ENCODE results near the gene VAC14. TPM values are rescaled to one million over a fixed set of nuclear protein-coding genes. Genes with fewer than 3 reads are reported as not detected.
A peak's percentile ranks its signal among the peaks of the same experiment; 100 is the strongest.

Gene VAC14
- total RNA-seq, 1 experiment from 2014 or later: 21.3 TPM

DNA sequence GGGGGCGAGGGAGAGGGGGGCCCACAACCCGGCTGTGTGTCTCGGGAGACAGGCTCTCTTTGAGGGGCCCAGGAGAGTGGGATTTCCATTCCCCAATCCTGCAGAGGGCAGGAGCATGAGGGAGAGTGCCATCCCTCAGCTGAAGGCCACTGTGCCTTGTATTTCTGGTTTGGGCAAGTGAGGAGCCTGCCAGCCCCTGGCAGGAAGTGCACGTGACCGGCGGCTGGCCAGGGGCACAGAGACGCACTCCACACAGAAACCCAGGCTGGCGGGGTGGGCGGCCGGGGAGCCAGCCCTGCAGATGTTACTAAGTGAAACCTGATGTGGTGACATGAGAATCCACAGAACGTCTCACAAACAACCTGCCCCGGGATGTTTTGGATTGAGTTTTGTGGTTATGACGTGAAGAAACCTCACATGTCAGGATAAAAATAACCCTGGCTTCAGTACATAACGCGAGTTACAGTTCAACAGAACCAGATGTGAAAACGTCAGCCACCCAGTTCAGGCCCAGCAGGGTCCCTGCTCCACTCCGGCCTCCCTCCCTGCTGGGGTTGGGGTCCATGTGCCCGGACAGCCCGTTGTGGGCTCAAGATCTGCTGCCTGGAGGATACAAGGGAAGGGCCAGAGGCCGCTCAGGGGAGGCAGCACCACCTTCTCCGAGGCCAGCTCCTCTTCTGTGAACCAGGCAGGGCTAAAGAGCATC is 63.4 kb downstream of the VAC14 start:
- H3K9me3 ChIP-seq (replicated peaks): no peaks in the 10 kb centered on the region
- peak; percentile 24 to 55 for DNase-seq
- H3K4me3 ChIP-seq: no peak overlapping the region
- H3K36me3 ChIP-seq: no peaks in the 10 kb centered on the region
- H3K4me1 ChIP-seq: peaks cover 40% of the 10 kb centered on the region
- peak overlapping the region; percentile 23 for H3K27ac ChIP-seq
- no peaks in the 10 kb centered on the region for H3K27me3 ChIP-seq

- peaks cover 40% of the 10 kb centered on the region for H3K4me1 ChIP-seq
- DNase-seq: no peak
- H3K9me3 ChIP-seq (replicated peaks): no peaks in the 10 kb centered on the region
- H3K27me3 ChIP-seq: no peaks in the 10 kb centered on the region
- H3K27ac ChIP-seq: no peak overlapping the region
- no peaks in the 10 kb centered on the region for H3K36me3 ChIP-seq
- no peak overlapping the region for H3K4me3 ChIP-seq
These were observed 64.2 kb downstream of the VAC14 start for GRCh38 chr16:70736465-70737376.

GRCh38 chr16:70735141-70735979 is 65.6 kb downstream of the VAC14 start:
- Histone ChIP-seq H3K27ac (peak overlapping the region; percentile 49), H3K4me1 (peaks cover 37% of the 10 kb centered on the region), H3K4me3 (no peak overlapping the region), H3K9me3 (replicated peaks) (no peaks in the 10 kb centered on the region), H3K27me3 (no peaks in the 10 kb centered on the region), H3K36me3 (no peaks in the 10 kb centered on the region)
- DNase-seq: peak; percentile 88 to 91

- Histone ChIP-seq H3K4me3 (no peak overlapping the region), H3K27me3 (no peaks in the 10 kb centered on the region), H3K27ac (peak overlapping the region; percentile 49), H3K36me3 (no peaks in the 10 kb centered on the region), H3K9me3 (replicated peaks) (no peaks in the 10 kb centered on the region), H3K4me1 (peaks cover 37% of the 10 kb centered on the region)
- DNase-seq: no peak
These were observed 66.3 kb downstream of the VAC14 start for GRCh38 chr16:70734522-70735095.

- Histone ChIP-seq H3K27ac (no peak overlapping the region), H3K27me3 (no peaks in the 10 kb centered on the region), H3K4me1 (peaks cover 22% of the 10 kb centered on the region), H3K36me3 (no peaks in the 10 kb centered on the region), H3K4me3 (no peak overlapping the region), H3K9me3 (replicated peaks) (no peaks in the 10 kb centered on the region)
- no peak for DNase-seq
These were observed 70.0 kb downstream of the VAC14 start for GRCh38 chr16:70730944-70731343.

- Histone ChIP-seq H3K4me1 (peaks cover 23% of the 10 kb centered on the region), H3K9me3 (replicated peaks) (no peaks in the 10 kb centered on the region), H3K27ac (no peak overlapping the region), H3K36me3 (no peaks in the 10 kb centered on the region), H3K27me3 (no peaks in the 10 kb centered on the region), H3K4me3 (no peak overlapping the region)
- no peak for DNase-seq
These were observed 70.9 kb downstream of the VAC14 start for GRCh38 chr16:70730031-70730430.

DNA sequence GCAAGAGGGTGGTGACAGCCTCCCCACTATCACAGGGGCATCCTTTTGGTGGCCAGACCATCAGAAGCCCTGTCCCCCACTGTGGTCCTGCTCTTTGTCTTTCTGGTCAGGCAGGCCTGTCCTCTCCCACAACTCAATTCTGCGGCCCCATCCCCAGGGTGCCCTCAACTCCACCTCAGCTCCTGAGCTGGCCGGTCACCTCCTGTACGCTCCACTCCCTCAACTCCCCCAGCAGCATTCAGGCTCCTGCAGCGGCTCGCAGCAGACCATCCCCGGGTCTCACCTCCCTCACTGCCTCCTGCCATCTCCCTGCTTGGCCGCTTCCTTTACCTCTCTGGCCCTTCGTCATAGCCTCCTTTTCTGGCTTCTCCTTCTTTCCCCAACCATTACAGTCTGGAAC is 71.7 kb downstream of the VAC14 start:
- peaks cover 21% of the 10 kb centered on the region for H3K4me1 ChIP-seq
- no peaks in the 10 kb centered on the region for H3K9me3 ChIP-seq (replicated peaks)

GRCh38 chr16:70728150-70728549 is 72.8 kb downstream of the VAC14 start:
- Histone ChIP-seq H3K4me3 (no peak overlapping the region), H3K27ac (no peak overlapping the region), H3K36me3 (no peaks in the 10 kb centered on the region), H3K4me1 (peaks cover 21% of the 10 kb centered on the region), H3K27me3 (no peaks in the 10 kb centered on the region), H3K9me3 (replicated peaks) (no peaks in the 10 kb centered on the region)
- DNase-seq: no peak

More for the DNA sequence above, 71.7 kb downstream of the VAC14 start:
- Histone ChIP-seq H3K27ac (no peak overlapping the region), H3K27me3 (no peaks in the 10 kb centered on the region), H3K36me3 (no peaks in the 10 kb centered on the region), H3K4me3 (no peak overlapping the region)
- DNase-seq: no peak

DNA sequence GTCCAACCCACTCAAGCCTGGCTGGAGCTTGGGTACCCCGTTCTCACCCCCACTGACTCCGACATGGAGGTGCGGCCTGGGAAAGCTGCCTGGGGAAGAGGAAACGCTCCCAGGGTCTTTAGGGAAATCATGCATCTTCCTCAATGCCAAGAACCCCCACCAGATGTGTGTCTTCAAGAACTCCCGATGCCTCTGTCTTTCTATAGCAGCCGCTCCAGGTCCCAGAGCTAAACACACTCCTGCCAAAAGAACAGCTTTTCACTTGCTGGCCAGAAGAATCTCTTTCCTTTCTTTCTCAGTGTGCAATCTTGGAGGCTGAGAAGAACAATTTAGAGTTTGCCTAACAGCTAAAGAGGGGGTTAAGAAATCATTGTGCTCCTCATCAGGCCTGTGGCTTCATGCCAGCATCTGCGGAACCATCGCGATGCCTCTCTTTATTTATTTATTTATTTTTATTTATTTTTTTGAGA is 74.0 kb downstream of the VAC14 start:
- no peak for DNase-seq
- Histone ChIP-seq H3K4me3 (no peak overlapping the region), H3K9me3 (replicated peaks) (no peaks in the 10 kb centered on the region), H3K27me3 (no peaks in the 10 kb centered on the region), H3K36me3 (no peaks in the 10 kb centered on the region), H3K27ac (peak overlapping the region; percentile 83; the same call in 1 of the 2 replicates), H3K4me1 (peaks cover 21% of the 10 kb centered on the region)

GRCh38 chr16:70725912-70726828 is 74.8 kb downstream of the VAC14 start:
- Histone ChIP-seq H3K27ac (peak overlapping the region; percentile 83), H3K4me1 (peaks cover 21% of the 10 kb centered on the region)
- peak; percentile 76 to 86 for DNase-seq

DNA sequence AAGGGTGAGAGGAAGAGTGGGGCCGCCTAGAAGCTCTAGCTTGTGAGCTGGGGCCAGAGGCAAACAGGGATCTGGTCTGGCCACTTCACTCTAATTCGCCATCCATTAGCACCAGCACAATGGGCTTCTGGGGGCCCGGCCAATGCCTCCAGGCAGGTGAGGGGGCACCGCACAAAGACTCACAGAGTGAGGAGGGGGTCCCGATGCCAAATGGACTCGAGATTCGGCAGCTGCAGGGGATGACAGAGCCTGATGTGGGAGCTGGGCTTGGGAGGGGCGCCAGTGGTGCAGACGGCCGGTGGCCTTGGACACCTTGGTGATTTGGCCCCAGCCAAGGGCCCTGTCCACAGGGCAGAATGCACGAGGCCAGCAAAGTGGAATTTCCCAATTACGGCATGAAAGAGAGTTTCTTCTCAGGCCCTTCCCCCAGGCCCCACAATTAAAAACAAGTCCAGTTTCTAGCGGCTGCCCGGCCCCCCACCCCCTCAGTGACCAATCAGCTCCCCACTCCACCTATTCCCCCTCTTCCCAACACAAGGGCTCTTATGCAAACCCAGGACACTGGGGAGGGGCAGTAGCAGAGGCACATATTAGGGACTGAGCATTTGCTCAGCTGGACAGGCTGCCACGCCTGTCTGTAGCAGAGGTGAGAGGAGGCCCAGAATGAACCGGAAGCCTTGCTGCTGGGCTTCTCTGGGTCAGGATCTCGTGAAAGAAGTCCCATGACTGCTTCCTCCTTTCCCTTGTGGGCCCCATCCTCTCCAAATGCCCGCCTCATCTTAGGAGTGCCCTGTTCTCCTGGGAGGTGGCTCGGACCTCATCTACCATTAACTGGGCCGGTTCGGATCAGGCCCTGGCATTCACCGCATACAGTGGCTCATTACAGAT is 75.7 kb downstream of the VAC14 start:
- H3K27ac ChIP-seq: peak overlapping the region; percentile 83
- no peaks in the 10 kb centered on the region for H3K27me3 ChIP-seq
- peak overlapping the region; percentile 25 for H3K4me3 ChIP-seq
- no peak for DNase-seq
- H3K36me3 ChIP-seq: no peaks in the 10 kb centered on the region
- H3K4me1 ChIP-seq: peaks cover 21% of the 10 kb centered on the region
- no peaks in the 10 kb centered on the region for H3K9me3 ChIP-seq (replicated peaks)

More at GRCh38 chr16:70725912-70726828, 74.8 kb downstream of the VAC14 start:
- no peaks in the 10 kb centered on the region for H3K9me3 ChIP-seq (replicated peaks)
- H3K27me3 ChIP-seq: no peaks in the 10 kb centered on the region
- peak overlapping the region; percentile 25 for H3K4me3 ChIP-seq
- H3K36me3 ChIP-seq: no peaks in the 10 kb centered on the region

DNA sequence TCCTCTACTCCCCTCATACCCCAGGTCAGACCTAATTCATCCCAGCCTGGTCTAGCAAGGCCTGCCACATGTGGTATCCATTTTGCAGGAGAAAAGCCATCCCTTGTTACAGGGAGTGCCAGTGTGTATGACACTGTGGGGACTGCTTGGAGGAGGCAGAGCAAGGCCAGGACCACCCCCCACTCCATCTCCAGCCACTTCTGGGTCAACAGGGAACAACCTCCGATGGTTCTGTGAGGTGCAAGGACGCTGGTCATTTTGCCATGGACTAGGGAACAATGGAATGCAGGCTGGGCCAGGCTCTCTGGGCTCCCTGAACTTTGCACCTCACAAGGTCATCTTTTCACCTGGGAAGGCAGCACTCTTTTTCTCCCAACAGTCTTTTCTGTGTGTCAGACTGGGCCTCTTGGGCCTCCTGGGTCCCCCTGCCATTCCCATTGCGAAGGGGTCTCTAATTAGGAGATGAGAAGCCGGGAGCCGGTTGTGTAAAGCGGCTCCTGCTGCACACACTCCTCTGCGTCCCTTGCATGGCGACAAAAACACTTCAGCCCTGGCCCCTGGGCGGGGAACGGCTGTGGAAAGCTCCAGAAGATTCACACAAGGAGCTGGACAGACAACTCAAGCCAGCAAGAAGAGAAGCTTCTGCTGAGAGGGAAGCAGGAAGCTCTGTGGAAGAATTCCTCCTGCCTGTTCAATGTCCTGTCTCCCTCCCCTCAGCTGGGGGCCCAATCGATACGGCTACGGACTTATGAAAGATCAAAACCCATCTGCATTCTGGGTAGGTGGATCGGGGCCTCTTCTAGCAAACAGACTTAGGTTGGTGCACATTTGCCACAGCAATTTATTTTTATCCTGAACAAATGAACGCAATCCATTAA is 76.6 kb downstream of the VAC14 start:
- Histone ChIP-seq H3K27me3 (no peaks in the 10 kb centered on the region), H3K4me3 (no peak overlapping the region), H3K27ac (no peak overlapping the region; the same call in 1 of the 2 replicates), H3K36me3 (no peaks in the 10 kb centered on the region), H3K9me3 (replicated peaks) (no peaks in the 10 kb centered on the region), H3K4me1 (peaks cover 21% of the 10 kb centered on the region)
- no peak for DNase-seq
